Astrocyte of the cerebellum (primary cell): Measurements from ENCODE around the gene VSIG10.

Experiments
- DNase-seq: peaks from one replicate; pipeline ENCODE4 v3.0.0-alpha.2; 2011; ENCODE audit warnings: low read depth
- H3K4me3 ChIP-seq: 2 replicates; pipeline ENCODE4 v1.5.1; 2011; ENCODE audit warnings: mild to moderate bottlenecking, low read depth, low read length, moderate library complexity
- CTCF ChIP-seq: IDR thresholded peaks from 2 replicates; pipeline ENCODE4 v1.5.1; 2012; ENCODE audit warnings: low read length, low read depth, moderate library complexity, mild to moderate bottlenecking; ENCODE audit errors: missing control alignments
- in situ Hi-C: cut with HindIII; loops from 2 replicates; pipeline ENCODE4 v1.10.0; 2017; ENCODE audit warnings: low sequenced_read_pairs

The VSIG10 gene

GRCh38 chr12:118055865-118056773 is 47.7 kb downstream of the VSIG10 start:
- no peak for DNase-seq
- TF ChIP-seq CTCF, result no peak
- in situ Hi-C loops, result no loop called here

GRCh38 chr12:118055144-118055557 is 48.7 kb downstream of the VSIG10 start:
- DNase-seq, result no peak
- peak; percentile 54 for TF ChIP-seq CTCF
- H3K4me3 ChIP-seq, result no peak overlapping the region
- in situ Hi-C loops, result no loop called here

More at GRCh38 chr12:118055865-118056773, 47.7 kb downstream of the VSIG10 start:
- no peak overlapping the region for H3K4me3 ChIP-seq

GRCh38 chr12:118053071-118053985 is 50.5 kb downstream of the VSIG10 start:
- no peak overlapping the region for H3K4me3 ChIP-seq
- TF ChIP-seq CTCF, result no peak
- no peak for DNase-seq
- in situ Hi-C loops, result no loop called here

GRCh38 chr12:118052324-118053070 is 51.3 kb downstream of the VSIG10 start:
- peak; percentile 93 for DNase-seq
- in situ Hi-C loops, result no loop called here
- no peak for TF ChIP-seq CTCF
- no peak overlapping the region for H3K4me3 ChIP-seq

GRCh38 chr12:118050972-118051910 is 52.6 kb downstream of the VSIG10 start:
- in situ Hi-C loops, result no loop called here
- H3K4me3 ChIP-seq, result no peak overlapping the region
- DNase-seq, result no peak
- no peak for TF ChIP-seq CTCF
